ENCODE data around the gene CNTN2.

The CNTN2 gene

DNA sequence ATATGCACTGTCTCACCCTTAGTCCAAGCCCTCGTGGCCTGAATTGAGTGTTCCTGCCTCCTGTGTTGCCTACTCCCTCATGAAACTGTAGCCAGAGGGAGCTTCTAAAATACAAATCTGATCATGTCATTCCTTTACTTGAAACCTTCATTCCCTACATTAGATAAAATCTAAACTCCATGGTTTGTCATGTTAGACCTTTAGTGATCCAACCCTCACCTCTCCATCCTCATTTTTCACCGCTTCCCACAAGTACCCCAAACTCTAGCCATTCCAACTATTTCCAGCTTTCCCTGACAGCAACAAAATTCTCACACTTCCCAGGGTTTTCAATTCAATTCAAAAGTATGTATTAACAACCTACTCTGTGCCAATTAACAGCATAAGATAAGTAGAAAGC, 18.3 kb upstream of the CNTN2 start:
- DNase-seq (ENCODE audit: low read depth in 3 of 3): no peak

DNA sequence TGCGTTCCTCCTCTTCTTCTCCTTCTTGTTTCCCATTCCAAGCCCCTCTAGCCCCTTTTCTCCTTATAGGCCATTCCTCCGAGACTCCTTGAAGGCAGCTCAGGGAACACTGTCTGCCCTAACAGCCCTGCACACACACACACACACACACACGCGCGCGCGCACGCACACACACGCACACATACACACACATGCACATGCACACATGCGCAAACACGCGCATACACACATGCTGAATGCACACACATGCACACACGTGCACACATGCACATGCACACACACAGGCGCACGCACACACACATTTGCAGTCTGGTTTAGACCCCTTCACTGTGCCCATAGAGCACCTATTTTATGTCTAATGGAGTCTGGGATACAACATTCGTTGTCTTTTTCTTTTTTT, 17.8 kb upstream of the CNTN2 start:
- DNase-seq (ENCODE audit: low read depth in 3 of 3): no peak

DNA sequence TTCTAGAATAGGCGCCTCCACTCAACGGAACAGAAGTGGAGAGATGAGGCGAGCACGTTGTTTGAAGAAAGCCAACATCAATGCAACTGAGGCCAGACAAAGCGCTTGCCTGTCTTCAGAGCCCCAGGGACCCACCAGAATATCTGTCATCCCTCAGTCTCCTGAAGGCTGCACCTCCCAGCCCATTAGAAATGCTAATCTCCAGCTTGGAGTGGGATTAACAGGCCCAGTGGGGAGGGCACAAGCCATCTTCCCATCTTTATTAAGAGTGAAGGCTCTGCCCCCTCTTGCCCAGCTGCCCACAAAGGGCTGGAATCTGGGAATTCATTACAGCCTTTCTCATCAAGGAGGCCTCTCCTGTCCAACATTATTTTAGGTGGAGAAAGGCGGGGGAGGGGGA, 16.8 kb upstream of the CNTN2 start:
- DNase-seq (ENCODE audit: low read depth in 3 of 3): no peak

DNA sequence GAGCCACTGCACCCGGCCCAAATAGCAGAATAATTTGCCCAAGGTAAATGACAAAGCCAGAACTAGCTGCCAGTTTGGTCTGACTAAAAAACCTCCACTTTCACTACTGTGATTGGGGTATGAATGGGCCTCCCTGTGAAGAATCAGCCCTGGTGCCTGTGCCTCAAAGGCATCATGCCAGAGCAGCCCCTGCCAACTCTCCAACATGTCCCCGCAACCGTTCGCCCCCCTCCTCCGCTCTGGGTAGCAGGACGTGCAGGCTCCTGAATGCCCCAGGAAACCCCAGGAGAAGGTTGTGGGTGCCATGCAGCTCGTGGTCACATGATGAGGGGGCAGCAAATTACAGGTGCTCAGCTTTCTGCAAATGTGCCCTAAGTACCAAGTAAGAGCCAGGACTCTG, 14.6 kb upstream of the CNTN2 start:
- no peak for DNase-seq (ENCODE audit: low read depth in 3 of 3)

DNA sequence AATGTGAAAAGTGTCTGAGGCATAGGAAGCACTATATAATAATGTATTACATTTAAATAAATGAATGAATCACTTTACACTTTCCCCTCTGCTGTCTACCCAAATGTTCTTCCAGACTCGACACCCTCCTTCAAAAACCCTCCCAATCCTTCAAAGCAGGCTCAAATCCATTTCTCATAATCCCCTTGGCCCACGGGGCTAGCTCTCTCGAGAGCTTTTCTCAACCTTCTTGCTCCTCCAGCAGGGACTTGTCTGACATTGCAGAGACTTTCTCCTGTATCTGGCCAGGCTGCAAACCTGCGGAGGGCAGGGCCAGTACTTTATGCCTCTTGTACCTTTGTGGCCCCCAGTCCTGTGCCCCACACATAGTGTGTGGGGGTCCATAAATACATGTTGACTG, 14.1 kb upstream of the CNTN2 start:
- DNase-seq (ENCODE audit: low read depth in 3 of 3): no peak

DNA sequence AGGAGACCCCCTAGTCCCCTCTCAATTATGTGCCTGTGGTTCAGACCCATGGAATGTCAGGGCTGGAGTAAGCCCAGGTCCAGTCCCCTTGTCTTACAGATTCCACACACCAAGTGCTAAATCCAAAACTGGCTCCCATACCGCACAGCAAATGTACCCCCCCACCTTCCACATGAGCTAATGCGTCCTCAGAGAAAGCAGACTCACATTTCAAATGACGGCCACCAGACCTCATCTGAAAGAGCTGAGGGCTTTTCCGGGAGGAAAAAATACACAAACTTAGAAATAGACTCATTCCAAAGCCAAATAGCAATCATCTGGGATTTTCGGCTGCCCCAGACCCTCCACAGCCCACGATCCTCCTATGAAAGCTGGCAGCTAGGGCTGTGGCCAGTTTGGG, 12.8 kb upstream of the CNTN2 start:
- no peak for DNase-seq (ENCODE audit: low read depth in 3 of 3)

DNA sequence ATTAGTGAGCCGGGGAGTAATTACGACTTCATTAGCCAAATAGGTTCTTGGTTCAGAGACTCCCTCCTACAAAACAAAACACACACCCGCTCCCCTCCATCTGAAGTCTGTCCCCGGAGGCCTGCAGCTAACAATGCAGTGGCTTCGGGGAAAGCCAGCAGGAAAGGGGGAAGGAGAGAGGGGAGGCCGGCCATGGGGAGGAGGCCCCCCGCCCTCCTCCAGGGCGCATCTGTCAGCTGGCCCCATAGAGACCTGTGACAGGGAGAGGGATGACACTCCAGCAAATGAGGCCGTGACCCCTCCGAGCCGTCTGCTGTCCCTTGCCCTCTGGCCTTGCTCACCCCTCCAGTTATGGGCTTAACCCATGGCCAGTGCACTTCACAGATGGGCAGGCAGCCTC, 12.1 kb upstream of the CNTN2 start:
- no peak for DNase-seq (ENCODE audit: low read depth in 3 of 3)

DNA sequence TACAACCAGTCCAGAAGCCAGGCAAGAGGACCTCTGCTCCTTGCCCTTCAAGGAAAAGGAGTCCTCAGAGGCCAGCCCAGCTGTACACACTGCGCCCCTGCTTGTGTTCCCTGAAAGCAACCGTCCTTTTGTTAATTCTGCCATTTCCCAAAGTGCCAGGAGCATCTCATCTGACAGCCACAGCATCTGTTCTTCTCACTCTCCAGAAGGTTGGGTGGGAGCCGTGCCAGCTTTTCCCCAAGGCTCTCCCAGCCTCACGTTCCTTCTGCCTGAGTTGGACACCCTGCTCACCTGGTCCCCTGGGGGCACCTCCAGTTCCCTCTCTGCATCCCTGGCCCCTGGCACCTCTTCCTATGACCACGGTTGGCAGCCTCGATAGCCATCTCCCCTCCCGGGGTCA, 10.5 kb upstream of the CNTN2 start:
- DNase-seq (ENCODE audit: low read depth in 3 of 3): no peak

DNA sequence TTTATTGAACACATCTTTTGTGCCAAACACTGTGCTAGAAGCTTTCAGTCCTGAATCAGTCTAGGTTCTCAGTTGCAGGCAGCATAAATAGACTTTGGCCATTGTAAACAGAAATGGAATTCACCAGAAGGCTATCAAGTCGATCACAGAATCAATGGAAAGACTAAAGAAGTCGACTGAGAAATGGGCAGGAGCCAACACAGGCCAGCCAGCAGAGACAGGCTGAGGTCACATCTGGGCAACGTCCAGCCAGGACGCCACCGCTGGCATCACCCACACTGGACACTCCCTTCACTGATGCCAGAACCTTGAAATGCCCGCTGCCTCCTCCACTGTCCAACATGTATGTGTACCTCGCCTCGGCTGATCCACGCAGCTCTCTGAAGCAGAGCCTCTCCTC, 5.5 kb upstream of the CNTN2 start:
- no peak for DNase-seq (ENCODE audit: low read depth in 3 of 3)

DNA sequence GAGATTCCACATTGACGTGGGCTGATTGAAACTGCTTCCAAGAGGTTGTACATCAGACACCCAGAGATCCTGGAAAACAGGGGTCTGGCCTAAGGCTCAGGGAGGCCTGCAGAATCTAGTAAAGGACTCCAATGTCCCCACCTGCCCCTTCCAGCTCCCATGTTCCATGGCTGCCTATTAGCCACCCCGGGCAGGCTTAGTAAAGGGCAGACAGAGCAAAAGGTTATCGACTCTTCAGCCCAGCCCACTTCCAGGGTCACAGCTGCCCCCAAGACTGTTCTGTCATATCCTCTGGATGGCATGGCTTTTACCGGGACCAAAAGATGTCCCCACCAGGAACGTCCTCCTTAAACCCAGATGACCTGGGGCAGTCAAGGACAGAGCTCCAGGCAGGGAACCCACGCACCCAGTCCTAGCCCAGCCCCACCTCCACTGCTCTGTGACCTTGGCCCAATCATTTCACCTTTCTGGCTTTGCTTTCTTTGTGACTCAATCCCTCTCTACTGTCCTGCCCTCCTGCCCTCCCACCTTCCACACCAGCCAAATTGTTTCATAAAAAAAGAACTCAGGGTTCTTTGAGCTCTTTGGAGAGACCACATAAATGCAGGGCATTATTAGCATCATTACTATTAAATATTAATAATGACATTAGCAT, 4.8 kb upstream of the CNTN2 start:
- DNase-seq (ENCODE audit: low read depth in 3 of 3): no peak

DNA sequence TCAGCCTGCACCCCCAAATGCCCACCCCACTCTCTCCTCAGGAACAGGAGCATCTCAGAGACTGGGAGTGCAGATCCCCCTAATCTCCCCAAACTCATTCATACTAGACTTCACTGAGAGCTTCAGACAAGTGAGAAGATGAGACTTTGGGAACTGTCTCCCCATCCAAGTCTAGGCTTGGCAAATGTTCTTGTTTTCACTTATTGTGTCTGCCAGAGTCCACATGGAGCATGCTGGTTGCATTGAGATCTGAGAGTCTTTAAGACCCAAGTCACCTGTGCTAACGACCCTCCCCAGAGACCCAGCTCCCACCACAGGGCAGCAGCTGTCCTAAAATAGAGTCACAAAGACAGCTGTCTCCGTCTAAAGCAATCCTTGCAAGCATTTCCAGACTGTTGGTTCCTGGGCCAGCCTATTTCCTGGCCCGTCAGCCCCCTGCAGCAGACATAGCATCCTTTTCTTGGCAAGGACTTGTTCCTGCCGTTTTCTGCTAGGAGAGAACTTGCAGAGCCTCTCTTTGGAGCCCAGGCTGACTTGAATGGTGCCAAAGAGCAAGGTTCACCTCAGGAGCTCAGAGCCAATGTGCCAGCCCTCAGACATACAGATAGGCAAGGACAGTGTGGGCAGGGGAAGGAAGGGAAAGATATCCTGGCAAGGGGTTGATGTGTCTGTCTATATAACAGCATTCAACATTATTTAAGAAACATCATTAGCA, 1.9 kb upstream of the CNTN2 start:
- no peak for DNase-seq (ENCODE audit: low read depth in 3 of 3)

DNA sequence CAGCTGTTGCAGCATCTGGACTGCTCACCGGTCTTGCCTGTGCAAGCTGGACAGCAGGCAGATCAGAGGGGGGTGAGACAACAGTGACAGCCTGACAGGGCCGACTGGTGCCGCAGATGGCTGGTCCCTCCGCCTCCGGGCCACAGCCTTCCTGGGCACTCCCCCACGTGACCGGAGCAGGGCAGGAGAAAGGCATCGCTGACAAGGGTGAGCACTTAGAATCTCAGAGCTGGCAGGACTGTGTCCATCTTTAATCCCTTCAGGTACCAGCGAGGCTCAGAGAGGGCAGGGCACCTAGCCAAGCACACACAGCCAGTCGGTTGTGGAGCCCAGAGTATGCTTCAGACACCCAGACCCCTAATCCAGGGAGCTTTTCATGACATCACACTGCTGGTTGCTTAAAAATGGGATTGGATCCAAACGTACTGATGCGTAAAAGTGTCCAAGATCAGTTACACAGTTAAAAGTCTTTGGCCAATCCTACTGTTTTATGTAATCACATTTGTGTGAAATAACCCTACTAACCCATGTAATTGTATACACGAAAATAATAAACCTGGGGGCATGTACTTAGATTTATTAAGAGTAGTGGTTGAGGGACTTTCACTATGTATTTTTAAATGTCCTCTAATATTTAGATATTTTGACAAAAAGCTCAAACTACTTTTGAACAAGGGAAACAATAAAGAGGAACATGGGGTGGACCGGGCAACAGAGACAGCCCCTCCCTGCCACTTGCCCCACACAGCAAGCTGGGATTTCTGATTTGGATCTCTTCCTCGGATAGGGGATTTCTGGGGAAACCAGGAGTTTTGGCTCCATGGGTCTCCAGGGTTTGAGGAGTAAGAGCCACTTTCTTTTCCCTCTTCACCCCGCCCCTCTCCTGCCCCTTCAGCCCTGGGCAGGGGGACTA, 758 bp upstream of the CNTN2 start:
- DNase-seq (ENCODE audit: low read depth in 3 of 3): no peak

DNA sequence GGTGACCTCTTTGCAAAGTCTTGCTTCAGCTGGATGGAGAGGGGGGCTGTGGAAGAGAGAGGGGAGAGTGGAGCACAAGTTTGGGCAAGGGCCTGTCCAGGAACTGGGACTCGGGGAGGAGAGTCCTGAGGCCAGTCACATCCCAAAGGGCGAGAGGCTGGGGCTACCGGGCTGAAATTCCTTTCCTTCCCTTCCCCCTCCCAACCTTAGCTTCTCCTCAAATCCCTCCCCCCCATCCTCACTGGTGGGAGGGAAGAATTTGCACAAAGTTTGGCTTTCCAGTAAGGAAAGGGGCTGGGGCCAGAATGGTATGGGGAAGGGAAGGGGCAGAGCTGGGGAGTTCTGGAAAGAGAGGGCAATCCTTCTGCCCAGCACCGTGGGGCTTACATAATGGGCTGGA, 854 bp downstream of the CNTN2 start:
- no peak for DNase-seq (ENCODE audit: low read depth in 3 of 3)

DNA sequence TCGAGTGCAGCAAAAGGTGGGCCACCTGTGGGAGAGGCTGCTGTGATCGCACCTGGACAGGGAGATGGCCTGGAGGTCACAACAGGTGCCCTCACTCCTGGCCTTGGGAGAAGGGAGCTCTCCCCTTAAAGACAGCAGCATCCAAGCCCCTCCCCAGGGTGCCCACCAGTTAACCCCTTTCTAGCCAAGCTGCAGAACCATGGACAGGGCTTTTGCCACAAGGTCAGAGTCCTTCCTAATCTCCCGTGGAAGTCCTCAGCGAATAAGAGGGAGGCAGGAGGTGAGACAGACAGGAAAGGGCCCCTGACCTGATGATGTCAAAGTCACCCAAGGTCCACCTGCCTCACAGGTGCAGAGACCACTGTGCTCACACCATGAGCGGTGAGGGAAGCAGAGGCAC, 1.7 kb downstream of the CNTN2 start:
- no peak for DNase-seq (ENCODE audit: low read depth in 3 of 3)

DNA sequence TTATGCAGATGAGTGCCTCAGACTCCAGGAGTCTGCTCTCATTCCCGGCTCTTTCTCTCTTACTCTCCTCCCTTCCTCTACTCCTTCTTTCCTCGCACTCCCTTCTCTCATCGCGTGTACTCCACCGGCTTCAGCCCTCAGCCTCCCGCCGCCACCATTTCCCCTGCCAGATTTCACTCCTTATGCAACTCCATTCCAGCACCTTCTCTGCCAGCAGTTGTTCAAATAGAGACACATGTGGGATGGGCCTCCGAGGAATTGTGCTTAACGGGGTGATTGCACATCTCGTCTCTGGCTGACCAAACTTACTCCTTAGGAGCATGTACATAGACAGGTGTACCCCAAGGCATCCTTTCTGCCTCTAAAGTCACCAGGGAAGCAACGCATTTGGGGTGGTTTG, 2.1 kb downstream of the CNTN2 start:
- DNase-seq (ENCODE audit: low read depth in 3 of 3): no peak

DNA sequence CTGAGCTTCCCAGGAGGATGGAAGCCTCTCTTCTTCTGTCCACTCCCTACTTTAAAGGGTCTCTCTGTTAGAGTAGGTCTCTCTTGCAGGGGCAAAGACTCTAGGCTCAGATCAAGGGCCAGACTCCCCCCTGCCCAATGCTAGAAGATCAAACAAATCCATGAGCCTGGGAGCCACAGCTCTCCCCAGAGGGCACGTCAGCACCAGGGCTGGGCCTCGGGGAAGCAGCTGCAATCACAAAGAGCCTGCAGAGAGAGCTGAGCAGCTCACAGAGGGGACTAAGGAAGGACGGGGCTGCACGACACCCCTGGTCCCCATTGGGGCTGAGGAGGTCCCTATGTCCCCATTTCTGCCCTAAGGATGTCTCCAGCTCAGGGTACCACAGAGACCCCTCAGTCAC, 3.9 kb downstream of the CNTN2 start:
- DNase-seq (ENCODE audit: low read depth in 3 of 3): no peak

DNA sequence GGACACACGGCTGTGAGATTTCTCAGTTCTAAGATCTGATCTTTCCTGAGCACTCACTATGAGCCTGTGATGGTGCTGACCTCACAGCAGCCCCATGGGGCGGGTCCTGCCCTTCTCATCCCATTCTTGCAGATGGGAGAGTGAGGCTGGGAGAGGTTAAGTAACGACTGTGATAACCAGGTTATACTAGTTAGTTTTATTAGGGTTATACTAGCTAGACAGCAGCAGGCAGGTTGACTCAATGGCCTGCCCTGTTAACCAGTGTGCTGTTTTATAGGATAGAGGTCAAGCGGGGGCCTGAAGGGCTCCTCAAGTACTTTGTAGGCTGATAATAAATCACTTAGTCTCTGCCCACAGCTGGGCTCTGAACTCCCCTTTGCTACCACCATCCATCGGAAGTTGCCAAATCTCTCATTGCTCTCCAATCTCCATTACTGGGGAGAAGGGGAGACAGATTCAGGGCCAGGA, 4.8 kb downstream of the CNTN2 start:
- no peak for DNase-seq (ENCODE audit: low read depth in 3 of 3)

DNA sequence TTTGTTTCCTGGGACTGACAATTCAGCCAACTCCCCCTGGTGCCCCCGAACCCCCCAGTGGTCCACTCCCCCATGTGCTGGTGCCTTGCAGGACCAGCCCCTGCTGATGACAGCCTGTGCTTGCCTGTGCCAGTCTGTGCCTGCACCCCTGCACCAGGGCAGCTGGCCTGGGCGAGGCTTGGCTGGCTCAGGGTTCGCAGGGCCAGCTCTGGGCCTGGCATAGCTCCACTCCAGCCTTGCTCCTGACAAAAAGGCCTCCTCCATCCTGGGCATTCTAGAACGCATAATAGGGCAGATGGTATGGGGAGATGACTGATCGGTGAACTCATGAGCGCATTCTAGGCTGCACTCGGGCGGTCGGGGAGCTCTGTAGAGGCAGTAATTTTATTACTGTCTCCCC, 5.4 kb downstream of the CNTN2 start:
- no peak for DNase-seq (ENCODE audit: low read depth in 3 of 3)

DNA sequence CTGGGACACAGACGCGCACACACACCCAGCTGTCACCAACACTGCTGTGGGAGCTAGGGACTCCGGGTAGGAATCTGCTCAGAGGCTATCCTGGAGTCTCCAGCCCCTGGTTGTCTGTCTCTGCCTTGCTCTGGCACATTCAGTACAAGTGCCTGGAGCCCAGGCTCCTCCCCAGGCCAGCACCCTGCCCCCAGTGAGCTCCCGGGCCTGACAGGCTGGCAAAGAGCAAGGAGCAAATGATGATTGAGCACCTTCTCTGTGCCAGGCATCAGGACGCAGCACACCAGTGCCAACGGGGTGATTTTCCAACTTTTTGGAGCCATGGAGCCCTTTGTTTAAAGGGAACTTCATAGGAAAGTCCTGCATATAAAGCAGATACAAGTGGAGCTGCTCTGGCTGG, 6.5 kb downstream of the CNTN2 start:
- no peak for DNase-seq (ENCODE audit: low read depth in 3 of 3)

DNA sequence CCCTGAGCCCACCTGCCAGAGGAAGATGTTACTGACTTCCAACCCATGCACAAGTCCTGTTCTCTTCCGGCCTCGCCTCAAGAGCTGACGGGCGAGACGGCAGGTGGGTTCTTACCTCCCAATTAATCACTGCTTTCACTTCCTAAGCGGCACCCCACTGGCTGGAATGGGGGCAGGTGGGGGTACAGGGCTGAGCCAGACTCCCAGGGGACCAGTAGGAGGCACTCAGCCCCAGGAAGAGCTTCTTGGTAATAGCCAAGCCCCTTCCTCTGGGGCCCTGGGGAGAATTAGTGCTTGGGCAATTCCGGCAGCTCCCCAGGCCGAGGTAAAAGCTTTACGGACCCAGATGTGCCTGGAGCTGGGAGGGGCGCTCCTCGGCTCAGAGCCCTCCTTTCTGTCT, 9.7 kb downstream of the CNTN2 start:
- no peak for DNase-seq (ENCODE audit: low read depth in 3 of 3)

DNA sequence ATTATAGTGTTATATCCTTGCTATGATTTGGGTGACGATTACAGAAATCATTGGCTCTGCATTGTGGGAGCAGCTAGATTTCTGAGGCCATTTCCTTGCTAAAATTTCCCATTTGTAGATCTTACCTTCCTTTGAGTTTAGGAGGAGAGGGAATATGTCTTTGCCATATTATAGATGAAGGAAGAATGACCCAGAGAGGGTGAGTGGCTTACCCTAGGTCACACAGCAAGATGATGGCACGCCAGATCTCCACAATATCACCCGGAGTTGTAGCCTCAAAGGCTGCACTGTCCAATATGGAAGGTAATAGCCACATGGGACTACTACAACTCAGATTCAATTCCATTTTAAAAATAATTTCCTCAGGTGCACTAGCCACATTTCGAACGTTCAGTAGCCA, 10.3 kb downstream of the CNTN2 start:
- DNase-seq (ENCODE audit: low read depth in 3 of 3): no peak

DNA sequence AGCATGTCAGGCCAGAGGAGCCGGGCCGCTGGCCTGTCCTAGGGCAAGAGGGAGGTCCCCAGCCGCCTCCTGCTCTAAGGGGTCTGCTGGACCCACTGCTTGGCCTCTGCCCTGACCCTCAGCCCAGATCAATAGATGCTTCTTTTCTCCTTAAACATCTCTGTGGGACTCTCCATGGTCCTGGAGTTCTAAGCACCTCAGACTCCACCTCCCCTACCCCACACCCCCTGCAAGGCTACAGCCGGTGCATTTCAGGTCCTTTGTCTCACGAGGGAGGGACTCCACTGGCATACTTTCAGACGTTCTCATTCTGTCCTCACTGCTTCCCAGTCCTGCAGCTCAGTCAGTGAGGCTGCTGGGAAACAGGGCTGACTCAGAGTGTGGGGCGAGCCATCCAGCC, 11.0 kb downstream of the CNTN2 start:
- no peak for DNase-seq (ENCODE audit: low read depth in 3 of 3)

DNA sequence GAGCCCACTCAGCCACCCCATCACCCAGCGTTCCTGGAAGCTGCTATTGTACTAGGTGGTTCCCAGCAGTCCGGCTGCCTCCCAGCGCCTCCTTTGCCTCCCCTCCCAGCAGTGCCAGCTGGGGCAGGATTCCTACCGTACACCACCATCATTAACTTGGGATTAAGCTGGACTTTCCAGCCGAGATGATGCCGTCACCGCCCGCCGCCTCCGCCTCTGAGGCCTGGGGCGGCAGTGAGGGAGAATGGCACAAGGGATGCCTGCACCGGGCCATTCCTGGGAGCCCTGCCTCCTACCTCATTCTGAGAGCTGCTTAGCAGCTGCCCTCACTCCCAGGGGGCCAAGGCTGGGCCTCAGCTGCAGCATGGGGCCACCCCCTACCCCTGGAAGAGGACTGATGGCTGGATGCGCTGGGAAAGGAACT, 13.2 kb downstream of the CNTN2 start:
- no peak for DNase-seq (ENCODE audit: low read depth in 3 of 3)
